MCF 10A (cell line): ENCODE data around the gene RHCG. TPM values are rescaled to one million over a fixed set of nuclear protein-coding genes. Genes with fewer than 3 reads are reported as not detected.

Experiments used
- BruUV-seq: library from RNA; stranded (reverse); fragments of 400-500 nt; replicated peaks from 2 replicates; lab custom pipeline; 2021; lab: Mats Ljungman, UMichigan
- CTCF ChIA-PET: fragments of 300-600 bp; sonication (Branson Sonifier 250); formaldehyde crosslinking; extraction: SDS; loops from one replicate; lab custom pipeline; 2021; ENCODE audit warnings: antibody characterized with exemption, inconsistent platforms; lab: Yijun Ruan, JAX
- POLR2A ChIA-PET: fragments of 300-600, 350-650 bp; sonication (Branson Sonifier 250); formaldehyde crosslinking; extraction: SDS; loops from one replicate; lab custom pipeline; 2020; ENCODE audit warnings: antibody characterized with exemption, inconsistent platforms; lab: Yijun Ruan, JAX
- DNase-seq: peaks from one replicate; pipeline ENCODE4 v3.0.0-alpha.2; 2018; ENCODE audit not compliant: unreplicated experiment
- H3K27ac Mint-ChIP-seq: one replicate; pipeline ENCODE4 v1.8.0; 2022; ENCODE audit warnings: mild to moderate bottlenecking, low read depth, mixed read lengths; ENCODE audit not compliant: unreplicated experiment
- H3K27me3 Mint-ChIP-seq: one replicate; pipeline ENCODE4 v1.8.0; 2022; ENCODE audit warnings: mixed read lengths; ENCODE audit not compliant: insufficient read depth, unreplicated experiment
- H3K36me3 Mint-ChIP-seq: one replicate; pipeline ENCODE4 v1.8.0; 2022; ENCODE audit warnings: mild to moderate bottlenecking, moderate library complexity, mixed read lengths; ENCODE audit not compliant: insufficient read depth, unreplicated experiment
- H3K4me1 Mint-ChIP-seq: one replicate; pipeline ENCODE4 v1.8.0; 2022; ENCODE audit warnings: mixed read lengths; ENCODE audit not compliant: insufficient read depth, unreplicated experiment
- H3K4me3 Mint-ChIP-seq: one replicate; pipeline ENCODE4 v1.8.0; 2022; ENCODE audit warnings: mild to moderate bottlenecking, moderate library complexity, mixed read lengths; ENCODE audit not compliant: unreplicated experiment
- H3K9me3 Mint-ChIP-seq: one replicate; pipeline ENCODE4 v1.8.0; 2022; ENCODE audit warnings: mixed read lengths; ENCODE audit not compliant: unreplicated experiment
- CTCF ChIP-seq: fragments of 200-600 bp; IDR thresholded peaks from one replicate; pipeline ENCODE4 v1.8.0; 2022; ENCODE audit warnings: antibody characterized with exemption, mild to moderate bottlenecking; ENCODE audit not compliant: unreplicated experiment
- intact Hi-C: fragments of 100-400 bp; cut with micrococcal nuclease; formaldehyde crosslinking; loops from 2 replicates; pipeline ENCODE4 v1.14.1; 2022
- total RNA-seq: library from RNA; stranded (reverse); gene quantifications from 2 replicates; pipeline ENCODE4 v1.2.3, GENCODE V29; 2022

RHCG gene
- total RNA-seq, 1 experiment from 2014 or later = not detected

DNA sequence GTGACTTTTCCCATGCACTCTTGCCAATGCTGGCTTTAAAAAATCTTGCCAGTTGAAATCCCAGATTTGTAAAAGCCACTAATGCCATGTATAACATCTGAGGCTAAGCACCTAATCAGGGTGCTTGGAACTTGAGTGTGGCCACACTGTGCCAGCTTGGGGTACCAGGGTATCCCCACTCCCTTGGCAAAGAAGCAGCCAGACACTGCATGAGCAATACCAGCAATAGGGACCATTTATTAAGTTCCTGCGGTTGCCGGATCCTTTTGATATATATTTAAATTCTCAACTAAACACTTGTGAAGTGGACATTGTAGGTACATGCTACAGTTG lies 2.2 kb upstream of the RHCG start:
- CTCF ChIA-PET = interaction anchor here (1.0 kb wide), 1 partner anchor 57 kb away, joined by 4 read pairs; no protein-coding TSS in a partner anchor
- no peak overlapping the region for H3K4me3 Mint-ChIP-seq
- no peaks in the 10 kb centered on the region for H3K9me3 Mint-ChIP-seq
- peaks cover 25% of the 10 kb centered on the region for H3K4me1 Mint-ChIP-seq
- no peak for DNase-seq
- POLR2A ChIA-PET = interaction anchor here (1.0 kb wide), 1 partner anchor 13 kb away, joined by 3 read pairs; no protein-coding TSS in a partner anchor
- intact Hi-C loops = no loop called here
- no TSS peak for BruUV-seq
- no peaks in the 10 kb centered on the region for H3K27me3 Mint-ChIP-seq
- no peak for TF ChIP-seq CTCF
- peak overlapping the region; percentile 27 for H3K27ac Mint-ChIP-seq
- no peaks in the 10 kb centered on the region for H3K36me3 Mint-ChIP-seq

GRCh38 chr15:89497231-89497630 lies 848 bp upstream of the RHCG start:
- no peak for DNase-seq
- H3K4me1 Mint-ChIP-seq = peaks cover 14% of the 10 kb centered on the region
- no peaks in the 10 kb centered on the region for H3K36me3 Mint-ChIP-seq
- H3K4me3 Mint-ChIP-seq = no peak overlapping the region
- H3K9me3 Mint-ChIP-seq = no peaks in the 10 kb centered on the region
- no peak overlapping the region for H3K27ac Mint-ChIP-seq
- ChIA-PET CTCF (no interaction called here), POLR2A (no interaction called here)
- no TSS peak for BruUV-seq
- no peak for TF ChIP-seq CTCF
- no peaks in the 10 kb centered on the region for H3K27me3 Mint-ChIP-seq
- intact Hi-C loops = no loop called here

GRCh38 chr15:89495638-89496145 lies 691 bp downstream of the RHCG start:
- Mint-ChIP-seq H3K9me3 (no peaks in the 10 kb centered on the region), H3K4me3 (no peak overlapping the region), H3K36me3 (no peaks in the 10 kb centered on the region), H3K27me3 (no peaks in the 10 kb centered on the region), H3K27ac (no peak overlapping the region), H3K4me1 (peaks cover 14% of the 10 kb centered on the region)
- TF ChIP-seq CTCF = no peak
- BruUV-seq = no TSS peak
- POLR2A ChIA-PET = no interaction called here
- intact Hi-C loops = no loop called here
- DNase-seq = no peak
- CTCF ChIA-PET = interaction anchor here (0.7 to 1.8 kb wide), 5 partner anchors 11 to 250 kb away, joined by 3 to 6 read pairs (median 4); no protein-coding TSS in a partner anchor

DNA sequence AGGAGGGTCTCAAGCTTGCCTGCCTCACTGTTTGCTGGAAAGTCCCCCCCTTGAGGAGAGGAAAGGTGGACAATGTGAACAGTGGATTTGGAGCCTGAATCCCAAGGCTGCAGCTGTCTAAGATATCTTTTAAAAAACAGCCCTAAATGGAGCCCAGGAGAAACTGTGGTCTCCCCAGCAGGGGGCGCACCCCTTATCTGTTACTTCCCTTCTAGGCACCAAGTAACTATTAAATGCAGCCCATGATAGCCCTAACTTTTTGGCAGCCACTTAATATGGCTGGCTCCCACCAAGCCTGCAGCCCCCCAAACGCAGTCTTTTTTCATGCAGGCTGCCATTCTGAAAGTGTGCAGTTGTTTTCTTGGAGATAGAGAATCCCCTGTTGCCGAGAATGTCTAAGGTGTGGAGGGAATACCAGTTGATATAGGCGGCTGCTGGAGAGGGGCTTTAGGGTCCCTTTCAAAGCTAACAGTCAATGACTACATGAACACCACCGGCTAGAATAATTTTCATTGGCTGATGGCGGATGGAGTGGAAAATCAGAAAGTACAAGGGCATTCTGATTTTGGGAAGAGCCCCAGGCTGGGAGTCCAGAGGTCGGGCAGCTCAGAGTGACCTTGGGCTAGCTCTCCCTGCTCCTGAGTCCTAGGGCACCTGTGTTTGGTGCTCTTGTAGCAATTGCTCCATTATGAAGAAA lies 1.3 kb downstream of the RHCG start:
- BruUV-seq = no TSS peak
- no peaks in the 10 kb centered on the region for H3K36me3 Mint-ChIP-seq
- TF ChIP-seq CTCF = peak; percentile 51
- H3K27ac Mint-ChIP-seq = no peak overlapping the region
- no peaks in the 10 kb centered on the region for H3K9me3 Mint-ChIP-seq
- intact Hi-C loops = no loop called here
- H3K4me1 Mint-ChIP-seq = peaks cover 14% of the 10 kb centered on the region
- H3K27me3 Mint-ChIP-seq = no peaks in the 10 kb centered on the region
- peak; percentile 65 for DNase-seq
- CTCF ChIA-PET = interaction anchor here (0.7 to 1.8 kb wide), 8 partner anchors 10 to 250 kb away, joined by 3 to 6 read pairs (median 4); no protein-coding TSS in a partner anchor
- POLR2A ChIA-PET = no interaction called here
- no peak overlapping the region for H3K4me3 Mint-ChIP-seq
